Measurements from ENCODE around the gene DYRK1B.
"Not testable (repeated sequence)": the region's sequence is repeated elsewhere in the genome, so short reads cannot be mapped to it uniquely, and the experiment has no call there.

The DYRK1B gene

GRCh38 chr19:39833464-39834286, at the start of gene DYRK1B:
DYRK1B (minus strand) TSS chr19:39834162; CDS start chr19:39831867, 2,295 bp downstream.
- DNase-seq = peak; percentile 96

GRCh38 chr19:39882645-39883044, 48.7 kb upstream of the DYRK1B start:
- DNase-seq = not testable (repeated sequence)

- not testable (repeated sequence) for DNase-seq
These were observed 47.6 kb upstream of the DYRK1B start for GRCh38 chr19:39881495-39882110.

GRCh38 chr19:39880241-39880640, 46.3 kb upstream of the DYRK1B start:
- DNase-seq = not testable (repeated sequence)

- DNase-seq = not testable (repeated sequence)
These were observed 45.8 kb upstream of the DYRK1B start for GRCh38 chr19:39879796-39880195.

- not testable (repeated sequence) for DNase-seq
These were observed 44.9 kb upstream of the DYRK1B start for GRCh38 chr19:39878866-39879265.

- DNase-seq = no peak
These were observed 44.4 kb upstream of the DYRK1B start for GRCh38 chr19:39878398-39878797.

GRCh38 chr19:39877982-39878381, 44.0 kb upstream of the DYRK1B start:
- DNase-seq = not testable (repeated sequence)

- not testable (repeated sequence) for DNase-seq
These were observed 43.5 kb upstream of the DYRK1B start for GRCh38 chr19:39877488-39877887.

GRCh38 chr19:39876486-39876885, 42.5 kb upstream of the DYRK1B start:
- not testable (repeated sequence) for DNase-seq

- not testable (repeated sequence) for DNase-seq
These were observed 41.5 kb upstream of the DYRK1B start for GRCh38 chr19:39875401-39875864.

GRCh38 chr19:39874404-39874803, 40.4 kb upstream of the DYRK1B start:
- DNase-seq = no peak

- DNase-seq = no peak
These were observed 39.4 kb upstream of the DYRK1B start for GRCh38 chr19:39873385-39873784.

- DNase-seq = no peak
These were observed 38.2 kb upstream of the DYRK1B start for GRCh38 chr19:39871886-39872866.

- DNase-seq = no peak
These were observed 37.4 kb upstream of the DYRK1B start for GRCh38 chr19:39871362-39871761.

- DNase-seq = no peak
These were observed 36.4 kb upstream of the DYRK1B start for GRCh38 chr19:39870171-39870971.

GRCh38 chr19:39867952-39868351, 34.0 kb upstream of the DYRK1B start:
- DNase-seq = no peak

- no peak for DNase-seq
These were observed 33.2 kb upstream of the DYRK1B start for GRCh38 chr19:39867133-39867532.

- no peak for DNase-seq
These were observed 32.0 kb upstream of the DYRK1B start for GRCh38 chr19:39865953-39866352.

GRCh38 chr19:39865186-39865585, 31.2 kb upstream of the DYRK1B start:
- DNase-seq = no peak

GRCh38 chr19:39864118-39864517, 30.2 kb upstream of the DYRK1B start:
- DNase-seq = no peak

- no peak for DNase-seq
These were observed 24.6 kb upstream of the DYRK1B start for GRCh38 chr19:39858541-39858940.

All from fibroblast of skin of right quadriceps (primary cell).